HEK293T (cell line): ENCODE measurements around the gene PEX10.

Experiments
- BHLHE40 ChIP-seq: fragments of 450-650 bp; IDR thresholded peaks from 2 replicates; pipeline ENCODE4 v1.6.1; 2016; ENCODE audit warnings: mild to moderate bottlenecking, moderate library complexity, borderline replicate concordance
- CTBP1 ChIP-seq: fragments of 450-650 bp; IDR thresholded peaks from 2 replicates; pipeline ENCODE4 v1.6.1; 2016; ENCODE audit warnings: borderline replicate concordance
- FOXA1 ChIP-seq: fragments of 450-650 bp; IDR thresholded peaks from 2 replicates; pipeline ENCODE4 v1.6.1; 2016; ENCODE audit warnings: mild to moderate bottlenecking
- FOXK2 ChIP-seq: fragments of 450-650 bp; IDR thresholded peaks from 2 replicates; pipeline ENCODE4 v1.6.1; 2016; ENCODE audit warnings: mild to moderate bottlenecking
- FOXM1 ChIP-seq: fragments of 450-650 bp; IDR thresholded peaks from 2 replicates; pipeline ENCODE4 v1.6.1; 2017; ENCODE audit warnings: mild to moderate bottlenecking, borderline replicate concordance
- LEF1 ChIP-seq: fragments of 450-650 bp; IDR thresholded peaks from 2 replicates; pipeline ENCODE4 v1.6.1; 2017; ENCODE audit warnings: mild to moderate bottlenecking, borderline replicate concordance
- SP1 ChIP-seq: fragments of 450-650 bp; IDR thresholded peaks from 2 replicates; pipeline ENCODE4 v1.6.1; 2017
- SUZ12 ChIP-seq: fragments of 450-650 bp; IDR thresholded peaks from 2 replicates; pipeline ENCODE4 v1.6.1; 2016; ENCODE audit warnings: mild to moderate bottlenecking

GRCh38 chr1:2433936-2434655 is 21.7 kb upstream of the PEX10 start:
- TF ChIP-seq FOXM1 (no peak), FOXK2 (no peak), SP1 (no peak), BHLHE40 (no peak), FOXA1 (no peak), SUZ12 (no peak), CTBP1 (no peak), LEF1 (no peak)
